GM21528 (cell line): ENCODE measurements around the gene HES2.
"Not testable (repeated sequence)": the region's sequence is repeated elsewhere in the genome, so short reads cannot be mapped to it uniquely, and the experiment has no call there.

Source experiments
- ATAC-seq: cut with Tn5 transposase; IDR thresholded peaks from one replicate; pipeline ENCODE4 v1.9.1; 2021; ENCODE audit warnings: mild to moderate bottlenecking, moderate library complexity; ENCODE audit not compliant: unreplicated experiment, low FRiP score

Gene HES2

DNA sequence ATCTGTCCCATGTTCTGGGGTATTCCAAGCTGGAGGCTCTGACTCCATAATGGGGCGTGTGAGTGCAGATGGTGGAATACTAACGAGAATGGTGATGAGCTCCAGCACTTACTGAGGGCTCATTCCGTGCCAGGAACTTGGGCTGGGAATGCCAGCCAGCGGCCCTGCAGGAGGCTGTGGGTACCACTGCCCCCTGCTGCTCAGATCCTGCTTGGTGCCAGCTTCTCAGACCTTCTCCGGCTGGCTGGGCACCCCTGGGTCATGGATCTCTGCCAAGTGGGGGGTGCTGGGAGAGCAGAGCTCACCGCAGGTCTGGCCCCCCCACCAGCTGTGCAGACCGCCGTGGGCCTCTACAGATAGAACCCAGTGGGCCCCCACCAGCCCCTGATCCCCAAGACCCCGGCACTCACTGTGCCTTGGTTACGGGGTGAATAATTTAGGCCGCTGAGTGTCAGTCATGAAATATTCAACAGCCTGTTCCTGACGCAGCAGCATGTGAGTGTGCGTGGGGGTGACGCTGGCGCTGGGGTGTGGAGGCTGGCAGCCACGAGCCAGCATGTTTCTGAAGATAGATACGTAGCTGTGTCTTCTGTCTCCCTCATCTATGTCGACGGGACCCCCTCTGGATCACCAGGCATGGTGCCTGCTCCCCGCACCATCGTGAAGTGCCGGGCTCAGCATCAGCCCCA lies 17.4 kb upstream of the HES2 start:
- ATAC-seq, result not testable (repeated sequence)

DNA sequence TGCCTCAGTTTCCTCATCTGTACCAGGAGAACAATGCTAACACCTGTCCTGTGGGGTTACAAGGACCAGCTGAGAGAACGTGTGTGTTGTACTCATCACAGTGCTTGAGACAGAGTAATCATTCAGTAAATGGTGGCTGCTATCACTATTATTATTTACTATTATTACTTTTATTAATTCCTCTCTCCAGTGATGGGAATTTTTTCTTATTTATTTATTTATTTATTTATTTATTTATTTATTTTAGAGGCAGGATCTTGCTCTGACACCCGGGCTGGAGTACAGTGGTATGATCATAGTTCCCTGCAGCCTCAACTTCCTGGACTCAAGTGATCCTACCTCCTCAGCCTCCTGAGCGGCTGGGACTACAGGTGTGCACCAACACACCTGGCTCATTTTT lies 16.6 kb upstream of the HES2 start:
- not testable (repeated sequence) for ATAC-seq

DNA sequence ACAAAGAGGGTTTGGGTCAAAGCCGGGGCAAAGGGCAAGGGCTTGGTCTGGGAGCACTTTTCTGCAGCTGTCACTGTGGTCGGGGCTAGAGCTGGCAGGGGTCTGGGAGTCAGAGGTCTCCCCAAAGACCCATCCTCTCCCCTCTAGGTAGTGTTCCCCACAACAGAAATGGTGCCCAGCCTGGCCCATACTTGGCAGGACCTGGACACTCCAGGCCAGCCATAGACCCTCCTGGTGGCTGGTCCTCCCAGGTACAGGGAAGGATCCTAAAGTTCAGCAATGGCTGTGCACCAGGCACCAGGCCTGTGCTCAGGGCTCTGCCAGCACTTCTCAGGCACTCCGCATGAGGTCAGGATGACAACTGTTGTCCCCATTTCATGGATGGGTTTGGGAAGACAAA lies 15.8 kb upstream of the HES2 start:
- no peak for ATAC-seq

DNA sequence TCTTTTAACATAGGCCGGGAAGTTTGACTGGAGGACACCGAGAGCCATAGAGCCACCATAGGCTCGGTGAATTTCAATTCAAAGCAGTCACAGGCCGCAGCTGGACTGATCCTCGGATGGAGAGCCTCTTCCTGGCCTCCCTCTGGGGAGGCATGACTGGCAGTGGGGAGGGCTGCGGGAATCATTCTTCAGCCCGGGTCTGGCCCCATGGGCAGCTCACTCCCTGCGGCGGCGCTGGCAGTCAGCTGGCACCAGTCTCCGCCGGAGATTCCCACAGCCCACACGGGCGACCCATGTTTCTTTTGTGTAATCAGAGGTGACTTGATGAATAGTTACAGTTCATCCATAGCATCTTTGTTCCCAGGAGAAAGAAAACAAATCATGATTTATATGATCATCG lies 15.4 kb upstream of the HES2 start:
- ATAC-seq, result no peak

DNA sequence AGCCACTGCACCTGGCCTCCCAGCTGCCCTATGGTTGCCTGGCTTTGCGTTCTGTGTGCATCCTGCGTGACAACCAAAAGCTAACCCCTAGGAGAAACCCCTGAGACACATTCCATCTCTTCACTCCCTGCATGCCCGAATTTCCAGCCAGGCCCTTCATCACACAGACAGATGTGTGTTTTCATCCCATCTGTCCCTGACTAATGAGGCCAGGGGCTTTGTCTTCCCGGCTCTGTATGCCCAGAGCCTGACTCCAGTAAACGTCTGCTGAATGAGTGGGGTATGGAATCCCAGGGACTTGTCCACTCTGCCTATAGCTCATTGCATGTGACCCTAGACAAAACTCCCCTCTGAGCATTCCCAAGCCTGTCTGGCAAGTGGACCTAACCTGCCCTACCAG lies 14.5 kb upstream of the HES2 start:
- ATAC-seq, result no peak

DNA sequence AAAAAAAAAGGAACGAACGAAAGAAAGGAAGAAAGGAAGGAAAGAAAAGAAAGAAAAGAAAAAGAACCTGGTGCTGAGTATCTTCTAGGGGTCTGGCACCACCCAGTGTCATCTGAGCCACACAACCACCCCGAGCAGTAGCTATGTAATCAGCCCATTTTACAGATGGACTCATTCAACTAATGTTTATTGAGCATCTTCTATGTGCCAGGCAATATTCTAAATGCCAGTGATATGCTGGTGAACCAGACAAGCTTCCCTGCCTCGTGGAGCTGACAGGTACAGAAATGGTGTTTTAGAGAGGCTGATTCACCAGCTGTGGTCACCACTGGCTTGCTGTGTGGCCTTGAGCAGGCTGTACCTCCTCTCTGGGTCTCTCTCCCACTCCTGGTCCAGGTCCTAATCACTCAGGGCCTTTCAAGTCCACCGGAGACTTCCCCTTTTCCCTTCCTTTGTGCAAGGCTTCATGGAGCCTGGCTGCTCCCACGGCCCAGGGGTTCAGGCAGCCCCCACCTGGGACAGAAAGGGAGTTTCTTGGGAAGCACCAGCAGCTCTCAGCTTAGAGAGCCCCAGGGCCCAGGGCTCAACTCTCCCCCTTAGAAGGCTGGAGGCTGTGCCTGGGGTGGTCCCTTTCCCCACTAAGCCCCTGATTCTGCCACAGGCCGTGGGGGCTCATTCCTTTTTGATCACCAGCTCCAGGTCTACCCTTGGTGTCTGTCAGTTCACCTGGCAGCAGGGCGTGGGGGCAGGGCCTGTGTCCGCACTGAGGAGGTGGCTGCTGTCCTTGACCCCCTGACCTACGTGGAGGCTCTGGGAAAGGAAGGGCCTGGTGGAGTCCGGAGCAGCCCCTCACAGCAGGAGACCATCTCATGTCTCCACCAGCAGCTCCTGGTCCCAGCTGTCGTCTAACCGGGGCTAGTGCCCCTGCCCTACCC lies 12.2 kb upstream of the HES2 start:
- not testable (repeated sequence) for ATAC-seq

DNA sequence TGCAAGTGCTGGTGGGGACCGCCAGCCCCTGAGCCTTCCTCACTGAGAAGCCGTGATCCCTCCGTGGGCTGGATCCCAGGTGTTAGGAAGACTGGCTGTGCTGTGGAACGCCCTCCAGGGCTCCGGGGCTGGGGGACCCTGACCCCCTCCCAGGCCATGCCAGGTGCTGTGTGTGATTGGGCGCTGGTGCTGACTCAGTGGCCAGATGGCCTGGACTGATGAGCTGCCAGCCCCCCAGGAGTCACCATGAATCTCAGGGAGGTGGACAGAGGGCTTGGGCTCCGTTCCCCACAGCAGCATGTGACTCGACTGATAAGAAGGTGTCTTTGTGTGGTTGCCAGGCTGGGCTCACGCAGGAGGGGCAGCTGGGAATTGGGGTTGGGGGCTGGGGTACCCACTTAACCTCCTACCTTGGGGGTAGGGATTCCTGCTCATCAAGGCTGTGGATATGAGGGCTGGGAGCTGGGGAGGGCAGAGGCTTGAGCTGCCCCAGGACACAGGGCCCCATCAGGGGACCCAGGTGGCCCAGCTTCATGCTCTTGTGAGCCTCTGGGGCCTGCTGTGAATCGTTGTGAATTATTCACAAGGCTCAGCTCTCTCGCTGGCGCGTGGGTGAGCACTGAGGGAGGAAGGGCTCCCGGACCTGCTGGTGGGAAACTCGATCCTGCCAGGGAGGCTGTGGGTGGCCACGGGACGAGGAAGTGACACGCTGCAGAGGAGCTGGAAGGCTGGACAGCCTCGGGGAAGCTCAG lies 10.1 kb upstream of the HES2 start:
- not testable (repeated sequence) for ATAC-seq

DNA sequence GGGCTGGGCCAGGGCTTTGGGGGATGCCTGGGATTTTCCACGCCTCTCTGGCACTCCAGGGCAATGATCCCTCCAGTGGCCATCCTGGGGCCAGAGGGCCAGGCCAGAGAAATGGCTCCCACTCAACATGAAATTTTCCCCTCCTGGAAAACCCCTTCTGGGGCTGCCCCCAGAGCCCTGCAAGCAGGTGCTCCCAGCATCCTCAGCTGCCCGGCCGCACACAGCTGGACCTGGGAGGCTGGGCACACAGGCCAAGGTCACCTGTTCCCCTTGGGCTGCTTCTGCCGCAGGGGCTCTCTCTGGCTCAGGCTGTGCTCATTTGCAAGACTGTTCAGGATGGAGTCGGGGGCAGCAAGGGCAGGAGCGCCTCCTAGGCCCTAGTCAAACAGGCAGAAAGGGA lies 8.7 kb upstream of the HES2 start:
- ATAC-seq, result not testable (repeated sequence)

DNA sequence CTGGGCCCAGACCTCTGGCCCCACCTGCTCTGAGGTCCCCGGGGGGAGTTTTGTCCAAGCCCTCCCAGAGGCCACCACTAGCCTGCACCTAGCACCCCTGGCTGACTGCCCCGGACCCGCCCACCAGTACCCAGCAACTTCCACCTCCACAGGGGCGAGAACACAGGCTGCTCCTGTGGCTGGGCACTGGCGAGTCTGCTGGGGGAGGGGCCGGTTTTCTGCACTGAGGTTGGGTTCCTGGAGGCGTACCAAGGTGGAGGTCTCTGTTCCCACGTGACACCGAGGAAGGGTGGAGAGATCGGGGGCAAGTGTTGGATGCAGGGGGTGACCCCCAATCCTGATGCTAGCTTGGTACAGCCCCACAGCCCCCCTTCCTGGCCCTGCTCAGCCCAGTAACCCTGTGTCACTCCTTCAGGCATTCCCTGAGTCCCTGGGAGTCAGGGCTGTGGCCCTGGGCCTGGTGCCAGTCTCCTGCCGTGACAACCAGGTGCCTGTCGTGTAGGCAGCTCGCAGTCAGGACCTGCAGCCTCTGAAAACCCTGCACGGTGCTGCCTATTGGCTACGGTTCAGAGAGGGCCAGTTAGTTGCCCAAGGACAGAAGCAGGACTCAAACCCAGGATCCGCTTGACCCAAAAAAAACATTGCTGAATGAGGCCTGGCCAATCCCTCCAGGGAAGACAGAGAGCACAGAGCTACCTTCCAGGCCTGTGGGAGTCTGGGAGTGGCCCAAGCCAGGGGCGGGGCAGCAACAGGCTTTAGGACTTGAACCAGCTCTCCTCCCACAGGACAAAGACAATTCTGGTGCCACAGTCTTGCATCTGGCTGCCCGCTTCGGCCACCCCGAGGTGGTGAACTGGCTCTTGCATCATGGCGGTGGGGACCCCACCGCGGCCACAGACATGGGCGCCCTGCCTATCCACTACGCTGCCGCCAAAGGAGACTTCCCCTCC lies 8.0 kb upstream of the HES2 start:
- ATAC-seq, result no peak

DNA sequence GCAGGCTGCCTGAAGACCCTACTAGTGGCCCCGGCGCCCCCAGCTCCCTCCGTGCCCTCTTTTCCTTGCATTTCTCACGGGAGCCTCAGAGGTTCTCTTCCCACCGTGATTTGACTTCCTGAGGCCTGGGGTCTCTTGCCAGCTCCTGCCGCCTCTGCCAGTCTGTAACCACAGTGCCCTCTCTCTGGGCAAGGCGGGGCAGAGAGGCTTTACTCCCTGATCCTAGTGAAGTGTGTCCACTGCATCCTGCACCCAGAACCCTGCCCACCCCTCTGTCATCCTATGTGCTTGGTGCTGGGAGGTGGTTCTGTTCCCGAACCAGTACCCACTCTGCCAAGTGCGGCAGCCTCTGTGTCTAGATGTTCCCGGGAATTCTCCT lies 7.2 kb upstream of the HES2 start:
- no peak for ATAC-seq

DNA sequence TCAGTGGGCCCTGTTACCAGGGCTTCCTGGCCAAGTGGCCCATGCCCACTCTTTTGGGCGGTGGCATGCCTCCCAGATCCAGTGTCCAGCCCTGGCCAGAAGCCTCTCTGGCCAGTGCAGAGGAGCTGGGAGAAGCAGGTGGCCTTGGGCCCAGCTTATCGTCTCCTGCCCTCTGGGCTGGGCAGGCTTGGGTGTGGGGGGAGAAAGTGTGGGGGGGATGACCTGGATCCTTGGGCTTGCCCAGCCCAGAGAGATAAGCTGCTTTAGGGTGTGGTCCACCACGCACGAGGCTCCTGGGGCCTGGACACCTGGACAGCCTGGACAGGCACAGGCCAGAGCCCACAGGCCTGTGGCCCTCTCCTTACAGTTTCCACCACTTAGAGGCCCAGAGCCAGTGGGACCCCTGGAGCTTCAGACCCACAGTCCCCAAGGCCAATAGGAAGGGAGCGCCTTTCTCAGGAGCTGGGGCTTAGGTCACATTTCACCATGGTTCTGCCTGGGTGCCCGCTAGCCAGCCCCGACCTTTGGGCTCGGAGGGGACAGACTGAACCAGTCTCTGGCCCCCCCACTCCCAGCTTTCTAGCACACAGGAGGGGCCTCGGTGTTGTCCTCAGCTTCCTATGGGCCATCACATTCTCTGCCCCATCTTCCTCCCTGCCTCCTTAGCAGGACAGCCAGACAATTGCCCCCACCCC lies 6.7 kb upstream of the HES2 start:
- ATAC-seq, result no peak

DNA sequence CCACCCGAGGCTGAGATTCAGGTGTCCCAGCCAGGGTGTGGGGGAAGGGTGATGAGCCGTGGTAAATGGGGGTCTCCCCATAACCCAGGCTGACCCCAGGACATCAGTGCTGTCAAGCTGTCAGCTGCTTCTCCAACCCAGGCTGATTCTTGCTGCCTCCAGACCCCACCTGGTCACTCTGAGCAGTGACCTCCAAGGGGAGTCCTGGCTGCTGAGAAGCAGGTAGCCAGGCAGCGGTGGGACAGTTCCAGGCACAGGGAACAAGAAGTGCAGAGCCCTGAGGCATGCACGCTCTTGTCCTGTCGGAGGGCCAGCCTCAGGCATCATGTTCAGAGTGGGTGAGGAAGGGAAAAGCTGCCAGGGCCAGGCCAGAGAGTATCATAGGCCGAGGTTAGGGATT lies 5.9 kb upstream of the HES2 start:
- no peak for ATAC-seq

DNA sequence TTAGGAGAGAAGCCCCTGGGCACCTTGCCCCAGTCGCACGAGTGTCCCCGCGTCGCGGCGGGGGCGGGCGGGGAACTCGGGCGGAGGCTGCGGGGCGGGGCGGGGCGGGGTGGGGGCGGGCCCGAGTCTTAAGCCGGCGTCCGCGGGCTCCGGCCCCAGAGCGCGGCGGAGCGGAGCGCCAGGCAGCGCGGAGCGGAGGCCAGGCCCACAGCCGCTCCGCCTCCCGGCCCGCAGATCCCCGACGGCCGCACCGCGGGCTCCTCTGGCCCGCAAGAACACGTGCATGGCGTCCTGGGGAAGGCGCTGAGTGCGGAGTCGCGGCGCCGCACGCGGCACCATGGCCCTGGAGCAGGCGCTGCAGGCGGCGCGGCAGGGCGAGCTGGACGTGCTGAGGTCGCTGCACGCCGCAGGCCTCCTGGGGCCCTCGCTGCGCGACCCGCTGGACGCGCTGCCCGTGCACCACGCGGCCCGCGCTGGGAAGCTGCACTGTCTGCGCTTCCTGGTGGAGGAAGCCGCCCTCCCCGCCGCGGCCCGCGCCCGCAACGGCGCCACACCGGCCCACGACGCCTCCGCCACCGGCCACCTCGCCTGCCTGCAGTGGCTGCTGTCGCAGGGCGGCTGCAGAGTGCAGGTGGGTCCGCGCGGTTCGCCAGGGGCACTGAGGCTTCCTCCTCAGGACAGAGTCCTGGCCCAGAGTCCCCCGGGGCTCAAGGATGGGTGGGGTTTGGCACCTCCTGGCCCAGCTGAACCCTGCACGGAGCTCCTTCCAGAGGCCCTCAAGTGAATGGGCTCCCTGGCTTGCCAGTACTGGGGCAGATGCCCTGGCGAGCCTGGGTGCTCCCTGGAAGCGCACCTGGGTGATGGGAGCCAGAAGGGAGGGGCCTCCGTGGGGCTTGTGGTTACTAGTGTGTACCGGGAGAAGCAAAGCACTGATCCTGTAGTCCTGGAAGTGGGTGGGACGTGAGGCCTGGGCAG lies 5.2 kb upstream of the HES2 start, which contains the start of gene ESPN:
Gene ESPN (plus strand): TSS at position 158 of the 975 bp plus-strand sequence. CDS start 180 bp downstream, at position 338.
- ATAC-seq, result no peak

DNA sequence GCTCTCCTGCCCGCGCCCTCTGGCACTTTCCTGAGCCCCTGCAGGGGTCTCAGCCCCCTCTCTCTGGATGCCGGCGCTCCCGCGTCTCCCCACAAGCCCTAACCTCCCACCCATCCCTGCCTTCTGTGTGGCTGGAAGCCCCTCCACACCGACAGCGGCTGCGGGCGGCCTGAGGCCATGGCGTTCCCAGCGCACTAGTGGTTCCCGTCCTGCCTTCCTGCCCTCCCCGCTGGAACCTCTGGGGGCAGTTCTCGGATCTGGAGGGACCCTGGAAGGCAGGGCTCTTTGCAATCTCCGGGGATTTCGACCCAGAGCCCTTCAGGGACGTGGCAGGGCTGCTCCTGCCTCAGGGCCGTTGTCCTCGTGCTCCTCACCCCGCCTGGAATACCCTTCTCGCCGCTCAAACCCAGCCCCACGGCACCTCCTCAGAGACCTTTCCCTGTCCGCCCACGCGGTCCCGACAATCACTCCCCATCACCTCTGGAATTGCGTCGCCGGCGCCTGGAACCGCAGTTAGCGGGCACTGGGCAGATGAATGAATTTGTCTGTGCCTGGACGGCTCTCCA lies 4.4 kb upstream of the HES2 start:
- ATAC-seq, result no peak

DNA sequence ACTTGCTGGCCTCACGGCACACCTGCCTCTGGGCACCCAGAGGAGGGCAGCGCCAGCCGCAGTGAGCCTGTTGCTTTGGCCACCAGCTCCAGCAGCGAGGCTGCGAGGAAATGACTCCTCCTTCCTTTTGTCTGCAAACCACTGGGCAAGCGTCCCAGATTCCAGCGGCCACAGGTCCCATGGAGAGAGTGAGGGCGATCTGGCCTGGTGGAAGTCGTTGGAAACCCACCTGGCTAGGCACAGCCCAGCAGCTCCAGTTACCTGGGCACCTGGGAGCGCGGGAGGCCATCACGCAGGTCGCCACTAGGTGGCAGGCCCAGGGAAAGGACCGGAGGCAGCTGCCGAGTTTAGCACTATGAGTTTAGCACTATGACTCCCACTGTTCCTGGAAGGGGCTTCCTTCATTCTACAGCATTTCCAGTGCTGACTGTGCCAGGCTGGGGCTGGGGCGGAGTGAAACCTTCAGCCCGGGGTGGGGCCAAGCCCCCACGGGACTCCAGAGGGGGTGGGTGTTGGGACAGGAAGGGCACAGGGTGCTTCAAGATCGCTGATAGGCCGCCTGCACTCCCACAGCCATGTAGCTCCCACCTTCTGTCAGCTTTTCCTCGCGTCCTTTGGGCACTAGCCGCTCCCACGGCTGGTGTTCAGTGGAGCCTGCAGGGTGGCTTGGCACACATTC lies 3.7 kb upstream of the HES2 start:
- ATAC-seq, result no peak

DNA sequence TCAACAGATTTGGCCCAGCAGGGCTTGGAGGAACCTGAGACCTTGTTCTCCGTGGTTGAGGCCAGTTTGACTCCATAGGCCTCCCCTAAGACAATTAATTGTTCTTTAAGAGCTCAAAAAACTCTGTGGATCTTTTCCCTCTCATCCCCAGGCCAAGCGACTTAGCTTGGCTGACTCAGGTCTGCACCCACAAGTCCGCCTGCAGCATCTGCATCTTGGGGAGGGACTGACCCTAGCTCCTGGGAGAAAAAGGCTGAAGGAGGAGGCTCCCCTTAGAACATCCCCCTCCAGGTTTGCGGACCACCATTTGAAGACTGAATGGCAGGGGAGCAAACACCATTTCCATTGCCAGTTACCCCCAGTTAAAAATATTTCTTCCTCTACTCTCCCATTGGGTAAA lies 1.5 kb upstream of the HES2 start:
- ATAC-seq, result no peak

DNA sequence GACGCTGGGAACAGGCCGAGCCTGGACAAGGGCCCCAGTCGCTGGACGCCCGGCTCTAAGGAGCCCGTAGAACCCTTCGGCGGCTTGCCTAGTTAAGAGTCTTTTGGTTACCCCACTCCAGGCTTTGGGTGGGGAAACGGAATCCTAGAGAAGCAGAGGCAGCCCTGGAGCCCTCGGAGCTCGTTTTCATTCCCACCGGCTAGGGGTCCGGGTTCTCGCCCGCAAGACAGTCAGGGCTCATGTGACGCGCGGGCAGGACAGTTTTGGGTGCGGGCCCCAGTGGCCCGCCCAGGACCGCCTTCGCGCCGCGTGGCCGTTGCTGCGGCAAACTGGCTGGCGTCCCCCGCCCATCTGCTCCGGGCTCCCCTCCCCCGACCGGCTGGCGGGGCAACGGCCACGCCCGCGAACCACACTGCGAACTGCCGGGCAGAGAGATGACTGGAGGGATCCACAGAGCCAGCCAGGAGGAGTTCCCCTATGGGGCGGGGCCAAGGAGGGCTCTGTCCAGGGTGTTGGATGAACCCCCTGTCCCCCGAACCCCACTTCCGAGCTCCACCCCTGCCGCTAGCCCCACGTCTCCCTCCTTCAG lies 829 bp upstream of the HES2 start:
- ATAC-seq, result no peak
